Activated CD8-positive, alpha-beta memory T cell treated with anti-CD3 and anti-CD28 coated beads for 4 hours (primary cell): ENCODE results near the gene SEMA5A.

Experiments used
- DNase-seq, 2 donors: peaks; one replicate each; pipeline ENCODE4 v3.0.0-alpha.2; 2020; ENCODE audit warnings: low read depth in 2 of 2

SEMA5A gene

GRCh38 chr5:9477537-9477936 is 68.3 kb downstream of the SEMA5A start:
- DNase-seq, result no peak

DNA sequence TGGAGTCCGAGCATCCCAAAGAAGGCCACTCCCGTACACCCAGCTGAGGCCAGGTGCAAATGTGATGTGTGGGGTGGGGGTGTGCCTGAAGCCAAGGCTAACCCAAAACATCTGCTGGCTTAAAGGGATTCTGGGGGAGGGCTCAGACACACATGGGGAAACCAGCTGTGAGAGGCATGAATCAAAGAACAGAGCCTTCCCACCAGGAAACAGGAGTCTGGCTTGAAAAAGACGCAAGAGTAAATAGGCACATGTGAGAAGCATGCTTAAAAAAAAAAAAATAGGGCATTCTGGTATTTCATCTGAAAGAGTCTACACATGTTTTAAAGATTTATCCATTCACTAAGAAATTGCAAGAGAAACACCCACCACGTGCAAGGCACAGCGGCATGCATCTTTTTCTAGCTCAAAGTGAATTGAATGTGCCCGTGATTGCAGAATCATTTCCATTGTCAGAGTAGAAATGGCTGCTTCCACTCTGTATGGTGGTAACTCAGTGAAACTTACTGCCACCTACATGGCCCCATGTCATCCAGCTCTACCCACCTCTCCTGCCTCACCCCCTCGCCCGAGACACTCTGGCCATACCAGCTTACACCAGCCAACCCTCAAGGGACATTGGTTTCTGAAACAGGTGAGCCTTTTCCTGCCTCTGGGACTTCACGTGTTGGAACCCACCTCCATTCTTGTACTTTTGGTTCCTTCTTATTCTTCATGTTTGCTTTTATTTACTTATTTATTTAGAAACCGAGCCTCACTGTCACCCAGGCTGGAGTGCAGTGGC is 71.5 kb downstream of the SEMA5A start:
- DNase-seq, result no peak

- no peak for DNase-seq
These were observed 72.3 kb downstream of the SEMA5A start for GRCh38 chr5:9473624-9474023.

DNA sequence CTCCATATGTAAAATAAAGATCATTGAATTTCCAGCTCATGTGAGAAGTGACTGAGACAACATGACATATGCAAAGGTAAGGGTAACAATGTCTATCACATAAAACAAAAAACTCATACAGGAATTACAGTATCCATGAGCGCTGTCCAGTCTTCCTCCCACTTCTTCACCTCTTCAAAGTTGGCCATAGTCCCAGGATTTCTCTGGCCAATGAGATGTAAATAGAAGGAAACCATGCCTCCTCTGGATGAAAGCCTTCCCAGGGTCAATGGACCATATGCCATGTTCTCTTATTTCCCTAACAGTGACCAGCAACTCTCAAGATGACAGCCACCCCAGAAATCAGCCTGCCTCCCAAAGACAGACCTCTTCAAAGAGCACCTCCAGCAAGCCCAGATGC is 75.5 kb downstream of the SEMA5A start:
- DNase-seq, result no peak

DNA sequence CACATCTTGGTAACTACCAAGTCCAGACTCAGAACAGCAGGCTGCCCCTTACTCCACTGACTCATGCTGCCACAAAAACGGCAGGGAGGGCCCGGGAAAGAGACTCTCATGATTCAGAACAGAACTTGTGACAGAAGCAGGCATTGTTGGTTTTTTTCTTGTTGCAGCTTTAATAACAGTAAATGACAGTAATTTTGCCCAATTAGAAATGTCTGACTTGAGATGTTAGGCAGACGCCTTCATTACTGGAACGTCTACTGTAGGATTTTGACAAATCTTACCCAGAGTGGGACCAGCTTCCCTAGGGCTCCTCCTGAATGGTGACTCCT is 77.9 kb downstream of the SEMA5A start:
- DNase-seq, result no peak

- DNase-seq, result no peak
These were observed 78.4 kb downstream of the SEMA5A start for GRCh38 chr5:9467199-9468059.

DNA sequence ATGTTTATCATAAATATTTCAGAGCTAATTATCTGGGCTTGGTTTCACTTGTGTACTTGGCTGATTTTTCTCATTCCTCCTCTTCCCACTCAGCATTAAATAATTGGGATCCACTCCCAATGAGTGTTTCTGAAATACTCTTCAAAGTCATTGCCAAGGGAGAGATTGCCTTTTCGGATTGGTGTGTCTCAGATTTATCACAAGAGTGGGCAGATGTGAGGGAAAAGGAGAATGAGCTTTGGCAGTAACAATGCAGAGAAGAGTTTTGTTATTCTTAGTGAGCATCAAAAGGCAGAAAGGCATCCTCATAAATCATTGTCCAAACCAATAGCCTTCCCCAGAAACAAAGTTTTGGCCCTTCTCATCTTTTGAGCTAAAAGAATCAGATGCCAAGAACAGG is 79.2 kb downstream of the SEMA5A start:
- no peak for DNase-seq

DNA sequence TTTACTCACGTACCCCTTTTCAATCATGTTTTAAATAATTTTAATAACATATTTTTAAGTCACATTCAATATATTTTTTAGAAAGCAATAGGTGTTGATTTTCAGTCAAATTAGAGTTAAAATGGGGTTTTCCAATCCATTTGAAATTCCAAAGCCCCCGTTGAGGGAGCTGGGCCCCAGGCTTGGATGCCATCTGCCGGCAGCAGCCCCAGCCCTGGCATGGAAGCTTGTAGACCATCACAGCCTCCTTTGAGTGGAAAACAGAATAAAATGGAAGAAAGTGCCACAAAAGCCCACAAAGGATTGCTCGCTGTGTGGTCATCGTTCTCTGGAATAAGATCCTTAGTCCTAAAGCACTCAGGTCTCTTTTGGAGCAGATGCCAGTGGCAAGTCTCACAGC is 81.4 kb downstream of the SEMA5A start:
- no peak for DNase-seq

- no peak for DNase-seq
These were observed 83.8 kb downstream of the SEMA5A start for GRCh38 chr5:9462109-9462508.

DNA sequence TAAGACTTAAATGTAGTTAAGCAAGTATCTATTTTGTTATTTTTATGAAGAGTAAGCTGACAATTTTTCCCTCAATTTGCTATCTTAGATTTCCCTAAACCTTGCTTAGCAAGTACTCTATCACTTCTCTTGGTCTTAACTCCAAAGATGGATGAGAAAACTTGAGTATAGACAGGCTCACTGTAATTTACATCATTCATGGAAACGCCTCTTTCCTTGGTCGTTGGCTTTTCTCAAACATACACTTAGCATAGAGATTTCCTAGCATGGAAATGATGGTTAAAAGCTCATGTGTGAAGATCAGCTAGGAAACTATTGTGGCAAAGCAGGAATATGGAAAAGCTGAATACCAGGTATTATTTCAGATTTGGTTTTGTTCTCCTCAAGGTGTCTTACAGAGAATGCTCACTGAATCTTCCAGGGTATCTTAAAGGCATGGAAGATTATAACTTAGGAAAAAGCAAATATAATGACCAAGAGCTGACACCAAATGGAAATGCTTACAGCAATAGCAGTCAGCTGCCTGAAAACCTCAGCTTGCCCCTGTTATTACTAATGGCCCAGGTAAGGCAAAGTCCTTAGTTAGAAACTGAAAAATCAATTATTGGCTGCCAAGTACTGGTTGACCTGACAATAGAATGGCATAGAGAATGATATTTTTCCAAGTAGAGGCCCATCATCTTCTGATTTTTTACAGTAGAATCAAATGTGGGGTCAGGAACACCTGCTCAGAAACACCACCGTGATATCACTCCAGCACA is 84.8 kb downstream of the SEMA5A start:
- no peak for DNase-seq

GRCh38 chr5:9456435-9457042 is 89.3 kb downstream of the SEMA5A start:
- no peak for DNase-seq

DNA sequence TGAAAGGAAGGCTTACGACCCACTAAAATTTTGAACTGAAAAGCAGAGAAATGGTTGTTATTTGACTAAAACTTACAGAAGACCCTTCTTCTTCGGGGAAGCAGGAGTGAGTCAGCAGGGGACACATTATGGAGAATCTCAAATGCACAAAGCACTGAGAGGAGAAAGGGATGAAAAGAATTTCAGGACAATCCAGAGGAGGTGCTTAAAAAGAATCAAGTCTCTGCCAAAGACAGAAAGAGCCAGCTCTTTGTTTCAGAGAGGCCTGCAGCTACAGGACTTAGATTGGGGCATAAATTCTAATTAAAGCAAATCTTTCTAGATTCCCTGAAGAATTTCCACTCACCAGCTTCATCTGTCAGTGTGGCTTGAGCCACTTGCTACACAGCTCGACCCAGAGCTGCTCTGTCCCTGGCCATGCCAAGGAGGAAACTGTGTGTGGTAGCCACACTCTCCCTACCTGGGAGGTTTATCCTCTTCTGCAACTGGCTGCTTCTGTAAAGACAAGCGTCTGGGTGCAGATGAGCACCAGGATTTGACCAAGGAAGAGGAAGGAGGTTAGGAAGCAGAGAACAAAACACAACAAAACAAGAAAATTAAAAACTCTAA is 89.9 kb downstream of the SEMA5A start:
- no peak for DNase-seq

DNA sequence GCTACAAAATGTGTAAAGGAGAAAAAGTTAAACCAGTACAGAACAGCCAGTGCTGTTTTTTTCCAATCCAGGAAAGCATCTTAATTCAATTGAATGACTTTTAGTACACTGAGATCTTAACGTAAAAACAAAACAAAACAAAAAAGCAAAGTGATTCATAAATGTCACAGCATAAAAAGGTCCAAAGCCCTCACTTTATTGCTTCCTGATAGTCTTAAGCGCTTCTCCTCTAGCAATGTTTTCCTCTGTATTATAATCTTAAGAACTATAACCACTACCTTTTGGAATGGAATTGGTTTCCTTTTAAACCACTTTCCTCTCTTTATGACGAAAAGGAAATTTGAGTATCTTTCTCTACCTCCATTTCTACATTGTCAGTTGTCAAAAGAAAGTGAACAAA is 91.4 kb downstream of the SEMA5A start:
- DNase-seq, result no peak

GRCh38 chr5:9454012-9454481 is 91.8 kb downstream of the SEMA5A start:
- DNase-seq, result no peak

GRCh38 chr5:9453480-9454011 is 92.3 kb downstream of the SEMA5A start:
- DNase-seq, result no peak

DNA sequence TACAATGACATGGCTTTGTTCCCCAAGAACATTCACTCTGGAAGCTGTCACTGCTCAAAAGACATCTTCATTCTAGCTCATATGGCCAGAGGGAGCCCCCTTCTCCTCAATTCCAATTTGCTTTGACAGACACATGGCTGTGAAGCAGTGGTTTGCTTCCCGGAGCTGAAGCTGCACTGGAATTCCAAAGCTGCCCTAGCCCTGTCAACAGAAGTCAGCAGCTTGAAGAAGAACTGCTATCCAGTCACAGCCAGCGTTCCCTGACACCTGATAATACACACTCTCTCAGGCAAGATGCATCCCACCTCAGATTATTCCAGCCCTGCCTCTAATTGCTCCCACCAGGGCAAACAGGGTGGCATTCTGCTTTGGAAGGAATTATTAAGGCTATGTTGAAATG is 93.7 kb downstream of the SEMA5A start:
- DNase-seq, result no peak

DNA sequence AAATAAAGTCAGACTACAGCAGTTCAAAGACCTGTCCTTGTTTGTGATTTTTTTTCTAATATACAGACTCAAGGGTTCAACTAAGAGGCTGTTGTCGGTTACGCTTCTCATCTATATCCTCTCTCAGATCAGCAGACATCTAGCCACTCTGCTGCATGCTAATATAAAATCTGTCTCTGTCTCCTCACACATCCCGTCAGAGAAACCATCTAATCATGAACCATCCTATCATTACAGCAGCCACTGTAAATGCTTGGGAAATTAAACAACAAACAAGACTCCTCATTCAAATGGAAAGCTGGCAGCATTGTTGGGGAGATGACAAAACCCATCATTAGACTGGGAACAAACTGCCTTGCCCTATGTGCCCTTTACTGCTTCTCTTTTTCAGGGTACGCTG is 94.8 kb downstream of the SEMA5A start:
- no peak for DNase-seq

GRCh38 chr5:9447691-9448090 is 98.2 kb downstream of the SEMA5A start:
- no peak for DNase-seq

GRCh38 chr5:9445826-9446388 is 100.0 kb downstream of the SEMA5A start:
- no peak for DNase-seq

DNA sequence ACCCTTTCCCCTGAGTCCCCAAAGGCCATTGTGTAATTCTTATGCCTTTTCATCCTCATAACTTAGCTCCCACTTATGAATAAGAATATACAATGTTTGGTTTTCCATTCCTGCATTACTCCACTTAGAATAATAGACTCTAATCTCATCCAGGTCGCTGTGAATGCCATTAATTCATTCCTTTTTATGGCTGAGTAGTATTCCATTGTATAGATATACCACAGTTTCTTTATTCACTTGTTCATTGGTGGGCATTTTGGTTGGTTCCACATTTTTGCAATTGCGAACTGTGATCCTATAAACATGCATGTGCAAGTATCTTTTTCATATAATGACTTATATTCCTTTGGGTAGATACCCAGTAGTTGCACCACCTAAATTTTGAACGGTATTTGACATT is 101.5 kb downstream of the SEMA5A start:
- DNase-seq, result no peak

- DNase-seq, result no peak
These were observed 104.3 kb downstream of the SEMA5A start for GRCh38 chr5:9441610-9442009.
